SU-DHL-6 (cell line): ENCODE measurements around the gene SAMD14.

Experiments used
- H2AFZ ChIP-seq: fragments of 200-600 bp; sonication (generic); 2 replicates; pipeline ENCODE4 v1.6.1; 2014; ENCODE audit warnings: low read depth, mild to moderate bottlenecking, moderate library complexity, mixed read lengths, antibody characterized with exemption, low read length; ENCODE audit not compliant: severe bottlenecking
- H3F3A ChIP-seq: fragments of 200-600 bp; shearing (Covaris generic); 2 replicates; pipeline ENCODE4 v1.6.0; 2016; ENCODE audit warnings: antibody characterized with exemption, mild to moderate bottlenecking; ENCODE audit not compliant: insufficient read depth
- H3K27ac ChIP-seq: fragments of 200-600 bp; sonication (generic); 2 replicates; pipeline ENCODE4 v1.5.1; 2016; ENCODE audit warnings: low read depth, mild to moderate bottlenecking, low read length, moderate library complexity, mixed read lengths
- H3K27me3 ChIP-seq: fragments of 200-600 bp; sonication (generic), shearing (Covaris generic); 2 replicates; pipeline ENCODE4 v1.6.0; 2014; ENCODE audit warnings: mild to moderate bottlenecking, low read length
- H3K36me3 ChIP-seq: fragments of 200-600 bp; sonication (generic); 2 replicates; pipeline ENCODE4 v1.6.1; 2014; ENCODE audit warnings: mild to moderate bottlenecking, low read length, mixed read lengths
- H3K4me2 ChIP-seq: fragments of 300-600, 200-600 bp; shearing (Covaris generic), sonication (generic); 2 replicates; pipeline ENCODE4 v1.6.0; 2014; ENCODE audit warnings: low read length, low read depth, mild to moderate bottlenecking; ENCODE audit not compliant: poor library complexity, severe bottlenecking
- H3K4me3 ChIP-seq: fragments of 200-600 bp; sonication (generic); 2 replicates; pipeline ENCODE4 v1.5.1; 2014; ENCODE audit warnings: antibody characterized with exemption, low read length, mild to moderate bottlenecking, mixed read lengths; ENCODE audit not compliant: insufficient read depth, poor library complexity, severe bottlenecking
- H3K79me2 ChIP-seq: fragments of 200-600 bp; sonication (generic); 2 replicates; pipeline ENCODE4 v1.6.1; 2014; ENCODE audit warnings: mild to moderate bottlenecking, low read length, moderate library complexity; ENCODE audit not compliant: insufficient read depth
- H3K9ac ChIP-seq: fragments of 200-600 bp; sonication (generic); 2 replicates; pipeline ENCODE4 v1.7.0; 2014; ENCODE audit warnings: mild to moderate bottlenecking, low read length
- H3K9me2 ChIP-seq: fragments of 200-600 bp; sonication (generic); replicated peaks from 2 replicates; pipeline ENCODE4 v1.6.1; 2014; ENCODE audit warnings: low read length; ENCODE audit not compliant: insufficient read depth
- H3K9me3 ChIP-seq: fragments of 200-600 bp; sonication (generic); 2 replicates; pipeline ENCODE4 v1.6.1; 2014; ENCODE audit warnings: low read length, mixed read lengths; ENCODE audit not compliant: insufficient read depth
- H4K20me1 ChIP-seq: fragments of 200-600 bp; sonication (generic); 2 replicates; pipeline ENCODE4 v1.6.1; 2014; ENCODE audit warnings: low read depth, mild to moderate bottlenecking, antibody characterized with exemption, low read length, moderate library complexity, mixed read lengths
- EZH2phosphoT487 ChIP-seq: fragments of 200-600 bp; sonication (generic), shearing (Covaris generic); conservative IDR thresholded peaks from 2 replicates; pipeline ENCODE4 v1.6.1; 2018; ENCODE audit warnings: mild to moderate bottlenecking, antibody characterized with exemption, low read length, moderate library complexity, mixed read lengths
- TF ChIP-seq, protein P1 (sequence below): fragments of 200-600 bp; sonication (generic); IDR thresholded peaks from one replicate; pipeline ENCODE4 v1.5.1; 2017; ENCODE audit warnings: antibody characterized with exemption, mild to moderate bottlenecking, low read length, moderate library complexity; ENCODE audit not compliant: insufficient read depth, poor library complexity, severe bottlenecking

Gene SAMD14

DNA sequence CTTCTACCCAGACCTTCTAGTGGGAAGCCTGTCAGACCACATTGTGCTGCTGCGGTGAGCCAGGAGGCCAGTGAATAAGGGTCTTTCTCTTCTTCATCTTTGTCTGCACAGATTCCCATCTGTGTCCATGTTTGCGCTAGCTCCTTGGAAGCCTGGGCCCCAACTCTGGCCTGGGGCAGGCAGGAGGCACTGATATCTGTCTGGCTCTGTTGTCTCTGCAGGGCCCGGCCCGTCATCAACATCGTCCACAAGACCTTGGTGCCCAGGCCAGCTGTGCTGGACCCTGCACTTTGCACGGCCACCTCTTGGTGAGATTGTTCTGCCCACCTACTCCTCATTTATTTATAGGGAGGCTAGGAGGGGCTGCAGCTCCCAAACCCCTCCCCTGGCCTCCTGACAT, 55.7 kb downstream of the SAMD14 start:
- Histone ChIP-seq H3K36me3 (no peaks in the 10 kb centered on the region), H3K9me3 (no peaks in the 10 kb centered on the region), H3K4me3 (no peak overlapping the region), H3K9me2 (no peaks in the 10 kb centered on the region), H3K9ac (no peak overlapping the region), H2AFZ (no peak overlapping the region), H3F3A (no peaks in the 10 kb centered on the region), H3K27me3 (no peaks in the 10 kb centered on the region), H3K27ac (no peak overlapping the region), H3K79me2 (no peaks in the 10 kb centered on the region), H3K4me2 (no peak overlapping the region), H4K20me1 (no peaks in the 10 kb centered on the region)
- TF ChIP-seq EZH2phosphoT487: no peak
- TF ChIP-seq, protein P1, sequence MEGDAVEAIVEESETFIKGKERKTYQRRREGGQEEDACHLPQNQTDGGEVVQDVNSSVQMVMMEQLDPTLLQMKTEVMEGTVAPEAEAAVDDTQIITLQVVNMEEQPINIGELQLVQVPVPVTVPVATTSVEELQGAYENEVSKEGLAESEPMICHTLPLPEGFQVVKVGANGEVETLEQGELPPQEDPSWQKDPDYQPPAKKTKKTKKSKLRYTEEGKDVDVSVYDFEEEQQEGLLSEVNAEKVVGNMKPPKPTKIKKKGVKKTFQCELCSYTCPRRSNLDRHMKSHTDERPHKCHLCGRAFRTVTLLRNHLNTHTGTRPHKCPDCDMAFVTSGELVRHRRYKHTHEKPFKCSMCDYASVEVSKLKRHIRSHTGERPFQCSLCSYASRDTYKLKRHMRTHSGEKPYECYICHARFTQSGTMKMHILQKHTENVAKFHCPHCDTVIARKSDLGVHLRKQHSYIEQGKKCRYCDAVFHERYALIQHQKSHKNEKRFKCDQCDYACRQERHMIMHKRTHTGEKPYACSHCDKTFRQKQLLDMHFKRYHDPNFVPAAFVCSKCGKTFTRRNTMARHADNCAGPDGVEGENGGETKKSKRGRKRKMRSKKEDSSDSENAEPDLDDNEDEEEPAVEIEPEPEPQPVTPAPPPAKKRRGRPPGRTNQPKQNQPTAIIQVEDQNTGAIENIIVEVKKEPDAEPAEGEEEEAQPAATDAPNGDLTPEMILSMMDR: no peak

DNA sequence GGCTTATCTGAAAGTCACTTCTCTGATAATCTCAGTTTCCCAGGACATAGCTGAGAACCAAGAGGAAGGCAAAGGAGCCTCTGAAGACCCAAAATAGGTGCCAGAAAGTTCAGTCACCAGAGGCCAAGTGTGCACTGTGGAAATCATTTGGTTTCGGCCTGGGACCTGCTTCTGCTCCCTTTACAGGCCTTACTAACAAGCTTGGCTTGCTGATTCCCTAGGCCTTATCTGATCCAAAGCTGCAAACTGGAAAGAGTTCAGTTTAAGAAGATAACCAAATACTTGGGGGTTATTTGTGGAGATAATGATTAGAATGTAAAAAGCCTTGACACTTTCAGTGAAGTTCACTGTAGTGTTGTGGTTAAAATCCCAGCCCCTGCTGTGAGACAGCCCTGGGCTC, 57.0 kb downstream of the SAMD14 start:
- Histone ChIP-seq H3K36me3 (no peaks in the 10 kb centered on the region), H3K27ac (no peak overlapping the region), H2AFZ (no peak overlapping the region)

DNA sequence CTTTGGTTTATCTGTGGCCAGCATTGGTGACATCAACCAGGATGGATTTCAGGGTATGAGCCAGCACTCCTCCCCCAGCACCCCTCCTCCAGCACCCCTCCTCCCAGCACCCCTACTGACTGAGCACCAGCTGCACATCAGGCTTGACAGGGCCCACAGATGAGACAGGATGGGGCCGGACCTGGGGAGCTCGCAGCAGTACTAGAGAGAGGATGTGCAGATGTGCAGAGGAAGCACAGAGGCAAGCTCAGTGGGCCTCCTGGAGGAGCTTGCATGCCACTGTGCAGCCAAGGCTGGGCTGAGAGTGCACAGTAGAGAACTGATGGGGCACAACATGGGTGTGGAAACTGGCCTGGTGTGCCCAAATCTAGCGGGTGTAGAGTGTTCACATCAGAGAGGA, 57.8 kb downstream of the SAMD14 start:
- Histone ChIP-seq H3K4me3 (no peak overlapping the region), H3F3A (no peaks in the 10 kb centered on the region), H3K27me3 (no peaks in the 10 kb centered on the region), H3K9ac (no peak overlapping the region), H3K4me2 (no peak overlapping the region), H2AFZ (no peak overlapping the region), H4K20me1 (no peaks in the 10 kb centered on the region), H3K36me3 (no peaks in the 10 kb centered on the region), H3K9me3 (no peaks in the 10 kb centered on the region), H3K79me2 (no peaks in the 10 kb centered on the region), H3K27ac (no peak overlapping the region), H3K9me2 (no peaks in the 10 kb centered on the region)
- TF ChIP-seq, protein P1: no peak
- no peak for TF ChIP-seq EZH2phosphoT487

More for the DNA sequence above, 57.0 kb downstream of the SAMD14 start:
- no peak overlapping the region for H3K9ac ChIP-seq
- H3K79me2 ChIP-seq: no peaks in the 10 kb centered on the region
- H3K27me3 ChIP-seq: no peaks in the 10 kb centered on the region
- H3K9me3 ChIP-seq: no peaks in the 10 kb centered on the region
- H4K20me1 ChIP-seq: no peaks in the 10 kb centered on the region
- H3K9me2 ChIP-seq: no peaks in the 10 kb centered on the region
- TF ChIP-seq EZH2phosphoT487: no peak
- TF ChIP-seq, protein P1: no peak
- no peak overlapping the region for H3K4me2 ChIP-seq
- H3F3A ChIP-seq: no peaks in the 10 kb centered on the region
- no peak overlapping the region for H3K4me3 ChIP-seq
